HG03558 (cell line): Measurements from ENCODE around the gene MPDZ.

Experiments
- ATAC-seq: cut with Tn5 transposase; IDR thresholded peaks from one replicate; pipeline ENCODE4 v1.9.1; 2021; ENCODE audit warnings: moderate number of reproducible peaks; ENCODE audit not compliant: unreplicated experiment; ENCODE audit errors: extremely low read depth

The MPDZ gene

GRCh38 chr9:13279284-13280141 lies at the start of gene MPDZ:
TSS of gene MPDZ (minus strand) at chr9:13279692. CDS start at chr9:13250315, 29,377 bp downstream.
- no peak for ATAC-seq

GRCh38 chr9:13324988-13325387 lies 45.5 kb upstream of the MPDZ start:
- ATAC-seq: no peak

GRCh38 chr9:13322828-13323550 lies 43.5 kb upstream of the MPDZ start:
- ATAC-seq: no peak

GRCh38 chr9:13318027-13318426 lies 38.5 kb upstream of the MPDZ start:
- no peak for ATAC-seq

- no peak for ATAC-seq
Observed at GRCh38 chr9:13296972-13297371, 17.5 kb upstream of the MPDZ start.

- ATAC-seq: no peak
Observed at GRCh38 chr9:13295556-13295955, 16.1 kb upstream of the MPDZ start.

- ATAC-seq: no peak
Observed at GRCh38 chr9:13292782-13293181, 13.3 kb upstream of the MPDZ start.

- ATAC-seq: no peak
Observed at GRCh38 chr9:13292158-13292557, 12.7 kb upstream of the MPDZ start.

- no peak for ATAC-seq
Observed at GRCh38 chr9:13291718-13292117, 12.2 kb upstream of the MPDZ start.

- no peak for ATAC-seq
Observed at GRCh38 chr9:13284011-13284410, 4.5 kb upstream of the MPDZ start.

GRCh38 chr9:13282998-13283397 lies 3.5 kb upstream of the MPDZ start:
- no peak for ATAC-seq

- ATAC-seq: no peak
Observed at GRCh38 chr9:13281356-13282016, 2.0 kb upstream of the MPDZ start.

- no peak for ATAC-seq
Observed at GRCh38 chr9:13278368-13279246, 885 bp downstream of the MPDZ start.

- ATAC-seq: no peak
Observed at GRCh38 chr9:13278023-13278367, 1.5 kb downstream of the MPDZ start.

GRCh38 chr9:13274886-13275641 lies 4.4 kb downstream of the MPDZ start:
- no peak for ATAC-seq

GRCh38 chr9:13270734-13271133 lies 8.8 kb downstream of the MPDZ start:
- ATAC-seq: no peak

- ATAC-seq: no peak
Observed at GRCh38 chr9:13269589-13270452, 9.7 kb downstream of the MPDZ start.

- ATAC-seq: no peak
Observed at GRCh38 chr9:13268469-13268868, 11.0 kb downstream of the MPDZ start.

- no peak for ATAC-seq
Observed at GRCh38 chr9:13267743-13268142, 11.7 kb downstream of the MPDZ start.
